ACHN (cell line): ENCODE measurements around the gene NXN.

Experiments used
- DNase-seq: peaks from one replicate; pipeline ENCODE4 v3.0.0-alpha.2; 2015
- in situ Hi-C: cut with HindIII; loops from 2 replicates; pipeline ENCODE4 v1.10.0; 2017; ENCODE audit warnings: low sequenced_read_pairs, low pct_ligation_motif_present, low pct_unique_long_range_greater_than_20kb

The NXN gene

DNA sequence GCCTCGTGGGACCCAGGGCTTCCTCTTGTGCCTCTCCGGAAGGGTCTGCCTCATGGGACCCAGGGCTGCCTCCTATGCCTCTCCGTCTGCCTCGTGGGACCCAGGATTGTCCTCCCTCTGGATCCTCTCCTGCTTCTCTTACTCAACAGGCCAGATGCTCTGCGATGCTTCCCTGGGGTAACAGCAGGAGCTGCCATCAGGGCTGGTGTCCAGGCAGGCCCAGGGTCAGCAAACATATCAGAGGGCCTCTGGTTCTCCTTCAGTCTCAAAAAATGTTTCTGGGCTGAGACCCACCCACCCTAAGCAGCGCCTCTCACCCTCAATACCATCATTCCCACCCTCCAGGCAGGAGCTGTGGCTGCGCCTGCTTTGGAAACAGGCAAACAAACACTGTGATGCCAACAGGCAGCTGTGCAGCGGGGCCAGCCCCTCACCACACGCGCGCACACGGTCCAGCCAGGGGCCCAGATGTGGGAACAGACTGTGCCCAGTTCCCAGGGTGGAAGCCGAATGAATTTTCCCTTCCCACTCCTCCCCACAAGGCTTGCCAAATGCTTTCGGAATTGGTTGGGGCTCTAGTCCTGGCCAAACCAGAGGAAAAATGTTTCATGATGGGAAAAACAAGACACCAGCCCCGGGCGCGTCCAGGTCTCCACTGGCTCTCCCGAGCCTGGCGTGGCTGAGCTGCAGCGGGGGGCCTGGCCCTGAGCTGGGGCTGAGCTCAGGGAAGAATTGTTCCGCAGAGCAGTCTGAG, 28.6 kb upstream of the NXN start:
- no peak for DNase-seq
- in situ Hi-C loops: no loop called here

GRCh38 chr17:1007310-1008007, 27.9 kb upstream of the NXN start:
- no peak for DNase-seq
- in situ Hi-C loops: no loop called here

GRCh38 chr17:1006054-1006453, 26.5 kb upstream of the NXN start:
- no peak for DNase-seq
- in situ Hi-C loops: no loop called here

DNA sequence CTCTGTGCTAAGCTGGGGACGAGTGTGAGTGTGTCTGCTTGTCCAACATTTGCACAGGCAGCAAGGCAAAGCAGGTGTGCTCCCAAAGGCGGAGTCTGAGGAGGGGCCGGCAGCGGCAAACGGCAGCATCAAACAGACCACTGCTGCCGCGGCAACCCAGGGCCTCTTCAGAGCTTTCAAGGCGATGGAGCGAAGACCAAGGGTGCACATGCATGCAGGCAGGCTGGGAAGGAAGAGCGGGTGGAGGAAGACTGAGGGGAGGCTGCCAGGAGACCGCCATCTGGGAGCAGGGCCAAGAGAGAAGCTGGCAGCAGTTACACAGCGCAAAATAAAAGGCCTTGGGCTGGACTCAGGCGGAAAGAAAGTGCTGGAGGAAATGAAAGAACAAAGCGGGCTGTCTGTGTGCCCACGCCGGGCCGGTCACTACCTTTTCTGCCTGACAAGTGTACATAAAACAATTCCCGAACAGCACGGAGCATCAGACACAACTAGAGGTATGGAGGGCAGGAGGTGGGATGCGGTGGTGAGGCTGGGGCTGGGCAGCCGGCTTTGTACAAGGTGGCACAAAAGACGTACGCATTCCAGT, 25.9 kb upstream of the NXN start:
- in situ Hi-C loops: no loop called here
- DNase-seq: no peak

GRCh38 chr17:1004769-1005295, 25.3 kb upstream of the NXN start:
- no peak for DNase-seq
- in situ Hi-C loops: no loop called here

GRCh38 chr17:1003972-1004768, 24.6 kb upstream of the NXN start:
- in situ Hi-C loops: no loop called here
- DNase-seq: no peak

GRCh38 chr17:1003633-1003971, 24.0 kb upstream of the NXN start:
- DNase-seq: no peak
- in situ Hi-C loops: no loop called here

- in situ Hi-C loops: no loop called here
- no peak for DNase-seq
Observed at GRCh38 chr17:1002771-1003555, 23.4 kb upstream of the NXN start.

GRCh38 chr17:1002412-1002753, 22.8 kb upstream of the NXN start:
- no peak for DNase-seq
- in situ Hi-C loops: no loop called here

- DNase-seq: no peak
- in situ Hi-C loops: no loop called here
Observed at GRCh38 chr17:1001640-1002411, 22.2 kb upstream of the NXN start.

DNA sequence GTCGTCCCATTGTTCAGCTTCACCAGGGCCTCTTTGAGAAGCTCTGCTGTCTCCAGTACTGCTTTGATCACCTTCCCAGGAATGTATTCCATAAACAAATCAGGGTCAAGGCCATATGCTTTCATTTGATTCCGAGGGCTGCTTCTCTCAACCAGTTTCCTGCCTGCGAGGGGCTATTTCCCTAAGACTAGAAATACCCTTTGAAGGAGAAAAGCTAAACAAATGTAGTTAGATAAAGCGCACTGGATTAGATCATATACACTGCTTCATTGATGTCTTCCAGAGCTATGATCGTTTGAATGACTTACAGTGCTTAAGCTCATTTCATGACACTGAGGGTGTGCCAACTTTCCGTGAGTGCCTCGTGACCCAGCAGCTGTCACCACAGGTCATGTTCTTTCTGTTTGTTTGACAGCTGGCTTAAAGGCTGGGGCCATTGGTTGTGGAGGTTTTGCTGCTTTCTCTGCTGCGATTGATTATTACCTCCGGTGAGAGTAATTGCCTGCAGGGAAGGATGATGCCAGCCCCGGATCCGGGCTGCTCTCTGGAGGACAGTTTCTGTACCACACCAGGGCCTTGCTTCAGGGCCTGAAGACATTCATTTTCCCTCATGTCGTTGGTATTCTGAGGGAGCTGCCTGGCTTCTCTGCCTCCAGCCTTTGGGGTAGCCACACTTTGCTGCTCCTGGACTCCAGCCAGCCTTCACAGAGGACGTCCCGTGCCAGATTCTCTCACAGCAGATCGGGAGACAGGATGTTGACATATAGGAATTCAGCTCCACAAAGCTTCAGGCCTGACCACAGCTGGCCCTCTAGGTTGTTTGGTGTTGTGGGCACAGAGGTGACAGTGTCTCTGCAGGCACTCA, 21.3 kb upstream of the NXN start:
- no peak for DNase-seq
- in situ Hi-C loops: no loop called here

GRCh38 chr17:998111-998510, 18.5 kb upstream of the NXN start:
- in situ Hi-C loops: loop anchor here (25.0 kb wide), 1 partner anchor 211 kb away; the partner anchor contains the start of genes GLOD4 and MRM3
- DNase-seq: no peak

- in situ Hi-C loops: loop anchor here (25.0 kb wide), 1 partner anchor 209 kb away; the partner anchor contains the start of genes GLOD4 and MRM3
- peak; percentile 99 for DNase-seq
Observed at GRCh38 chr17:996554-997344, 17.2 kb upstream of the NXN start, which contains the start of gene TIMM22. Gene TIMM22, plus strand, starts transcription at chr17:997129. Its CDS starts 14 bp downstream, at chr17:997143.

DNA sequence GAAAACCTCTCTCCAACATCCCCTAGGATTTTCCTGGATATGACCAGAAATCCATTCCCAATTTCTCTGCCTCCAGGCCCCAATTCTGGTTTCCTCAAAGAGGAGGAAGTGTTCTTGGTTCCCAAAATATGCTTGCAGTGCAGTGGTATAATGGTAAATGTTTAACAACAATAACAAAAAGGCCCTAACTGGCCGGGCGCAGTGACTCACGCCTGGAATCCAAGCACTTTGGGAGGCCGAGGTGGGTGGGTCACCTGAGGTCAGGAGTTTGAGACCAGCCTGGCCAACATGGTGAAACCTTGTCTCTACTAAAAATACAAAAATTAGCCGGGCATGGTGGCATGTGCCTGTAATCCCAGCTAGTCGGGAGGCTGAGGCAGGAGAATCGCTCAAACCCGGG, 15.7 kb upstream of the NXN start:
- in situ Hi-C loops: loop anchor here (25.0 kb wide), 1 partner anchor 208 kb away; the partner anchor contains the start of genes GLOD4 and MRM3
- DNase-seq: peak; percentile 58

- in situ Hi-C loops: loop anchor here (25.0 kb wide), 1 partner anchor 206 kb away; the partner anchor contains the start of genes GLOD4 and MRM3
- DNase-seq: no peak
Observed at GRCh38 chr17:992933-993332, 13.4 kb upstream of the NXN start.

DNA sequence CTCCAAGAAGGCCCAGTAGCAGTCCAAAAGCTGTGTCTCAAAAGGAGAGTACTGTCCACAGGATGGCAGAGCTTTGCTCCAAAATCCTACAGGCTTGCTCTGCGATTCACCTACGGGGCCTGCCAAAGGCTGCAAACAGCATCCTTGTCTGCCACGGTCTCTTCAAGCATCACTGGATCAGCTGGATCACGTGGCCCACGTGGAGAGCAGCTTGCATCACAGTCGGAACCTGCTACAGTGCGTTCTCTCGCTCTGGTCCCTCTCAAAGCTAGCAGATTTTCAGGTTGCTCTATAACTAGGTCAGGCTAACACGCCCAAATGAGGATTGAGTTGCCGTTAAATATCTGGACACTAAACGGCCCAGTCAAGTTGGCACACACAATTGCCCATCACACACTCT, 9.0 kb upstream of the NXN start:
- no peak for DNase-seq
- in situ Hi-C loops: loop anchor here (25.0 kb wide), 1 partner anchor 201 kb away; the partner anchor contains the start of genes GLOD4 and MRM3
